ENCODE data around the gene SLC6A1. TPM values are rescaled to one million over a fixed set of nuclear protein-coding genes. Genes with fewer than 3 reads are reported as not detected.

Gene SLC6A1
- total RNA-seq, 4 donors from 2014 or later, result 3.9 to 7.3 (median 5.4) TPM

DNA sequence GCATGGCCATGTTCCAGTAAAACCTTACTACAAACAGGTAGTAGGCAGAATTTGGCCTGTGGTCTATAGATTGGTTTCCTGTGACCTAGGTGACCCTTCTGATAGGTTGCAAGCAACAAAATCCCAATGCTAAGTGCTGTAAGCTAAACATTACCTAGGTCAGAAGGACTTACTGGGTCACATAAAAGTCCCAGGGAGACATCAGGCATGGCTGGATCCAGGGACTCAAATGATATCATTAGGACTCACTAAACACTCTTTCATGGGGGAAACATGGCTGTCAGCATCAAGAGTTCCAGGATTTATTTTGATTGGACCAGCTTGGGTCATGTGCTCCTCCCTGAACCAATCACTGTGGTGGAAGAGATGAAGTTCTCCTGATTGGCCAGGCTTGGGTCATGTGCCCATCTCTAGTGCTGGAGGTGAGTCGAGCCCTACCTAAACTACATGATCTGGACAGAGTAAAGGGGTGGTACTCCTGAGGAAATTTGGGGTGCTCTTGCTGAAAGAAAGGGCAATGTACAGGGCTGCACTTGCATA, 16.8 kb upstream of the SLC6A1 start:
- no peaks in the 10 kb centered on the region for H3K27me3 ChIP-seq
- no peaks in the 10 kb centered on the region for H3K36me3 ChIP-seq
- no peaks in the 10 kb centered on the region for H3K9me3 ChIP-seq
- no peak overlapping the region for H3K4me3 ChIP-seq
- H3K4me1 ChIP-seq, result no peaks in the 10 kb centered on the region
- no peak for TF ChIP-seq EP300 (IDR thresholded peaks at IDR 0.05)
- TF ChIP-seq, protein P1, sequence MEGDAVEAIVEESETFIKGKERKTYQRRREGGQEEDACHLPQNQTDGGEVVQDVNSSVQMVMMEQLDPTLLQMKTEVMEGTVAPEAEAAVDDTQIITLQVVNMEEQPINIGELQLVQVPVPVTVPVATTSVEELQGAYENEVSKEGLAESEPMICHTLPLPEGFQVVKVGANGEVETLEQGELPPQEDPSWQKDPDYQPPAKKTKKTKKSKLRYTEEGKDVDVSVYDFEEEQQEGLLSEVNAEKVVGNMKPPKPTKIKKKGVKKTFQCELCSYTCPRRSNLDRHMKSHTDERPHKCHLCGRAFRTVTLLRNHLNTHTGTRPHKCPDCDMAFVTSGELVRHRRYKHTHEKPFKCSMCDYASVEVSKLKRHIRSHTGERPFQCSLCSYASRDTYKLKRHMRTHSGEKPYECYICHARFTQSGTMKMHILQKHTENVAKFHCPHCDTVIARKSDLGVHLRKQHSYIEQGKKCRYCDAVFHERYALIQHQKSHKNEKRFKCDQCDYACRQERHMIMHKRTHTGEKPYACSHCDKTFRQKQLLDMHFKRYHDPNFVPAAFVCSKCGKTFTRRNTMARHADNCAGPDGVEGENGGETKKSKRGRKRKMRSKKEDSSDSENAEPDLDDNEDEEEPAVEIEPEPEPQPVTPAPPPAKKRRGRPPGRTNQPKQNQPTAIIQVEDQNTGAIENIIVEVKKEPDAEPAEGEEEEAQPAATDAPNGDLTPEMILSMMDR (IDR thresholded peaks at IDR 0.05), result no peak
- TF ChIP-seq POLR2A (IDR thresholded peaks at IDR 0.05), result no peak
- no peak for DNase-seq (ENCODE audit: low spot score in 2 of 2)
- no peak overlapping the region for H3K27ac ChIP-seq
- WGBS, 2 donors, result 94 to 100% methylated on average over 1 of the region's 1 CpG

DNA sequence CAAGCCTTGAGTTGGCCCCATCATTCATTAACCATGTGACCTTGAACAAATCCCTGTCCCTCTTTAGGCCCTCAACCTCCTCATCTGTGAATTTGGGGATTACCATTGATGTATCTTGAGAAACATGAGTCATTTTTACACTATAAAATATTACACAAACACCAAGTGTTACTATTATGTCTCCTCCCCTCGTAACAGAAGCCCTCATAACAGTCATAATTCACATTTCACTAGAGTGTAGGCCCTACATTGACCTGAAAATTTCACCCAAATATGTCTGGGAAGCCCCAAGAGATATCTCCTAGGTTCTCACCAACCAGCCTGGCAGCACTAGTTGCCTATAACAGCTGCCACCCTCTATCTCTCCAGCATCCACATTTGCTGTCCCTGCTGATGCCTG, 15.8 kb upstream of the SLC6A1 start:
- Histone ChIP-seq H3K36me3 (no peaks in the 10 kb centered on the region), H3K4me1 (peaks cover 0 to 2% (median 0%) of the 10 kb centered on the region in 4 donors), H3K27ac (no peak overlapping the region), H3K4me3 (no peak overlapping the region), H3K27me3 (no peaks in the 10 kb centered on the region), H3K9me3 (no peaks in the 10 kb centered on the region)
- DNase-seq (ENCODE audit: low spot score in 2 of 2), result no peak
- no peak for TF ChIP-seq EP300 (IDR thresholded peaks at IDR 0.05)
- TF ChIP-seq POLR2A (IDR thresholded peaks at IDR 0.05), result no peak
- TF ChIP-seq, protein P1 (IDR thresholded peaks at IDR 0.05), result no peak
- 97 to 100% methylated on average over 1 of the region's 1 CpG for WGBS, 2 donors

- DNase-seq (ENCODE audit: low spot score in 2 of 2), result no peak
- H3K27me3 ChIP-seq, result no peaks in the 10 kb centered on the region
- WGBS, 2 donors, result 32 to 42% methylated on average over 10 of the region's 10 CpGs
Measured at GRCh38 chr3:10977892-10978510, 14.5 kb upstream of the SLC6A1 start.

GRCh38 chr3:10978956-10979355, 13.6 kb upstream of the SLC6A1 start:
- Histone ChIP-seq H3K4me3 (no peak overlapping the region), H3K36me3 (no peaks in the 10 kb centered on the region), H3K27ac (no peak overlapping the region), H3K9me3 (no peaks in the 10 kb centered on the region), H3K27me3 (no peaks in the 10 kb centered on the region), H3K4me1 (peaks cover 0 to 19% (median 0%) of the 10 kb centered on the region in 4 donors)
- no peak for DNase-seq (ENCODE audit: low spot score in 2 of 2)
- 92 to 96% methylated on average over 7 of the region's 7 CpGs for WGBS, 2 donors
- TF ChIP-seq EP300 (IDR thresholded peaks at IDR 0.05), result no peak
- TF ChIP-seq POLR2A (IDR thresholded peaks at IDR 0.05), result no peak
- TF ChIP-seq, protein P1 (IDR thresholded peaks at IDR 0.05), result no peak

More at GRCh38 chr3:10977892-10978510, 14.5 kb upstream of the SLC6A1 start:
- H3K4me1 ChIP-seq, result peaks cover 0 to 14% (median 0%) of the 10 kb centered on the region in 4 donors
- TF ChIP-seq, protein P1 (IDR thresholded peaks at IDR 0.05), result no peak
- TF ChIP-seq POLR2A (IDR thresholded peaks at IDR 0.05), result no peak
- no peak for TF ChIP-seq EP300 (IDR thresholded peaks at IDR 0.05)
- H3K4me3 ChIP-seq, result no peak overlapping the region
- H3K36me3 ChIP-seq, result no peaks in the 10 kb centered on the region
- no peaks in the 10 kb centered on the region for H3K9me3 ChIP-seq
- no peak overlapping the region for H3K27ac ChIP-seq

- no peak for DNase-seq (ENCODE audit: low spot score in 2 of 2)
- Histone ChIP-seq H3K9me3 (no peaks in the 10 kb centered on the region), H3K4me1 (peaks cover 0 to 19% (median 0%) of the 10 kb centered on the region in 4 donors), H3K27me3 (no peaks in the 10 kb centered on the region), H3K36me3 (no peaks in the 10 kb centered on the region), H3K27ac (no peak overlapping the region), H3K4me3 (no peak overlapping the region)
- 60 to 73% methylated on average over 7 of the region's 7 CpGs for WGBS, 2 donors
- TF ChIP-seq, protein P1 (IDR thresholded peaks at IDR 0.05), result no peak
- no peak for TF ChIP-seq POLR2A (IDR thresholded peaks at IDR 0.05)
- no peak for TF ChIP-seq EP300 (IDR thresholded peaks at IDR 0.05)
Measured at GRCh38 chr3:10980312-10980711, 12.2 kb upstream of the SLC6A1 start.
